ENCODE data around the gene GUCY2C. TPM values are rescaled to one million over a fixed set of nuclear protein-coding genes. Genes with fewer than 3 reads are reported as not detected.
A peak's percentile ranks its signal among the peaks of the same experiment; 100 is the strongest.

The GUCY2C gene
- total and polyA plus RNA-seq, 10 of the 15 experiments (the other 5 are each of a cell fraction or from before 2014, with no cell fraction given) = 0.08 to 0.60 (median 0.17) TPM

DNA sequence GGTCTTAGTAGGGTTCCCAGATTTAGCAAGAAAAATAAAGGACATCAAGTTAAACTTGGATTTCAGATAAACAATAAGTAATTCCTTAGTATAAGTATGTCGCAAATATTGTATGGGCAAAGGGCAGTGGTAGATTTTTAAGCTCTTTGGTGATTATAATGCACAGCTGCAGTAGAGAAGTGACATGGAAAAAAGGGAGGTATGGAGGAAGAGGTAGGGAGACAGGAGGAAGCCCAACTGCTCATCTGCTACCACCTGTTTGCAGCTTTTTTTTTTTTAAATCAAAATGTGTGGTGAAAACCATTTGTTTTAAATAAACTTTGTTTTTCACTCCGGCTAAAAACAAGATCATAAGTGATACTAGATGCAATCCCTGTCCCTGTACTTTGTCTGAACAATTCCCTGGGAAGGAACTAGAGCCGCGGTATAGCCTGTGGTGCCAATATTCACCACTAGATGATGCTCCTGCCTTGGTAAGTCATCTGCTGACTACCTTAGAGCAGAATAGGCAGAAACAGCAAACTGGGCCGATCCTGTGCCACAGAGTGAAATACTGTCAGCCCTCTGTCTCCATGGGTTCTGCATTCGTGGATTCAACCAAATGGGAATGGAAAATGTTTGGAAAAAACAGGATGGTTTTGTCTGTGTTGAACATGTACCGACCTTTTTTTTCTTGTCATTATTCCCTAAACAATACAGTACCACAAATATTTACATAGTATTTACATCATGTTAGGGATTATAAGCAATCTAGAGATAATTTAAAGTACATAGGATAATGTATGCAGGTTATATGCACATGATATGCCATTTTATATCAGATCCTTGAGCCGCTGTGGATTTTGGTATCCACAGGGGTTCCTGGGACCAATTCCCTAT, 66.3 kb downstream of the GUCY2C start:
- 22% methylated on average over 8 of the region's 8 CpGs for WGBS (ENCODE audit: insufficient coverage, insufficient replicate concordance, low lambda C conversion rate, missing lambda C conversion rate)
- Histone ChIP-seq H3K9me3 (replicated peaks; ENCODE audit: control insufficient read depth, insufficient read depth, low read length) (no peaks in the 10 kb centered on the region), H3K9ac (ENCODE audit: control insufficient read depth, insufficient read depth, low read length) (no peak overlapping the region), H3K4me1 (ENCODE audit: control insufficient read depth, insufficient read depth, low read length) (no peaks in the 10 kb centered on the region), H3K36me3 (ENCODE audit: control insufficient read depth in 2 of 2, insufficient read depth in 2 of 2, low read length in 1 of 2) (no peaks in the 10 kb centered on the region), H3K4me3 (no peak overlapping the region), H3K4me2 (ENCODE audit: control insufficient read depth, insufficient read depth) (no peak overlapping the region), H3K79me2 (ENCODE audit: control insufficient read depth, insufficient read depth, low read length) (no peaks in the 10 kb centered on the region), H4K20me1 (ENCODE audit: control insufficient read depth, insufficient read depth) (no peaks in the 10 kb centered on the region), H3K27ac (ENCODE audit: control insufficient read depth, insufficient read depth) (no peak overlapping the region), H3K27me3 (replicated peaks in 1 of 2; ENCODE audit: control insufficient read depth in 2 of 2, insufficient read depth in 2 of 2, low read length in 1 of 2) (no peaks in the 10 kb centered on the region), H2AFZ (ENCODE audit: control insufficient read depth, low read depth, low read length) (peak overlapping the region; percentile 39)
- ChIA-PET RAD21 (ENCODE audit: unreplicated experiment) (interaction anchor here (1.6 to 2.7 kb wide), 5 partner anchors 10 to 392 kb away, joined by 5 to 22 read pairs (median 8); partner anchors contain the start of gene ATF7IP), CTCF (interaction anchor here (0.6 to 5.9 kb wide), 31 partner anchors 10 to 463 kb away, joined by 3 to 52 read pairs (median 4); no protein-coding TSS in a partner anchor), SMC1A (ENCODE audit: uncharacterized antibody, unreplicated experiment) (interaction anchor here (0.7 to 6.1 kb wide), 12 partner anchors 10 to 391 kb away, joined by 3 to 54 read pairs (median 4); a partner anchor contains a TSS), POLR2A (interaction anchor here (0.6 kb wide), 1 partner anchor 1077 kb away, joined by 3 read pairs; no protein-coding TSS in a partner anchor)
- DNase-seq (ENCODE audit: low read depth, low spot score) (no peak), FAIRE-seq (peak; percentile 94), ATAC-seq (peak; percentile 100)
- BruUV-seq (replicated peaks) = no TSS peak
- in situ Hi-C loops (cut with MboI) (loop anchor here (10.0 kb wide), 2 partner anchors 85 to 355 kb away; no protein-coding TSS in a partner anchor), intact Hi-C loops (cut with micrococcal nuclease; ENCODE audit: unreplicated experiment) (loop anchor here (1.0 to 5.0 kb wide), 4 partner anchors 34 to 391 kb away; no protein-coding TSS in a partner anchor)
- TF ChIP-seq MEF2B (IDR thresholded peaks at IDR 0.05; ENCODE audit: partially characterized antibody, poor library complexity, severe bottlenecking) = no peak
- peak; percentile 61; the same call in 1 of the 2 replicates for TF ChIP-seq RUNX3 (IDR thresholded peaks at IDR 0.05; ENCODE audit: low read length)
- TF ChIP-seq NFXL1 (IDR thresholded peaks at IDR 0.05; ENCODE audit: borderline replicate concordance) = no peak
- TF ChIP-seq, protein P1, sequence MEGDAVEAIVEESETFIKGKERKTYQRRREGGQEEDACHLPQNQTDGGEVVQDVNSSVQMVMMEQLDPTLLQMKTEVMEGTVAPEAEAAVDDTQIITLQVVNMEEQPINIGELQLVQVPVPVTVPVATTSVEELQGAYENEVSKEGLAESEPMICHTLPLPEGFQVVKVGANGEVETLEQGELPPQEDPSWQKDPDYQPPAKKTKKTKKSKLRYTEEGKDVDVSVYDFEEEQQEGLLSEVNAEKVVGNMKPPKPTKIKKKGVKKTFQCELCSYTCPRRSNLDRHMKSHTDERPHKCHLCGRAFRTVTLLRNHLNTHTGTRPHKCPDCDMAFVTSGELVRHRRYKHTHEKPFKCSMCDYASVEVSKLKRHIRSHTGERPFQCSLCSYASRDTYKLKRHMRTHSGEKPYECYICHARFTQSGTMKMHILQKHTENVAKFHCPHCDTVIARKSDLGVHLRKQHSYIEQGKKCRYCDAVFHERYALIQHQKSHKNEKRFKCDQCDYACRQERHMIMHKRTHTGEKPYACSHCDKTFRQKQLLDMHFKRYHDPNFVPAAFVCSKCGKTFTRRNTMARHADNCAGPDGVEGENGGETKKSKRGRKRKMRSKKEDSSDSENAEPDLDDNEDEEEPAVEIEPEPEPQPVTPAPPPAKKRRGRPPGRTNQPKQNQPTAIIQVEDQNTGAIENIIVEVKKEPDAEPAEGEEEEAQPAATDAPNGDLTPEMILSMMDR (IDR thresholded peaks at IDR 0.05 in 2 of 3, conservative IDR thresholded peaks at IDR 0.05 in 1 of 3; ENCODE audit: control insufficient read depth in 2 of 3, extremely low read depth in 1 of 3, insufficient read depth in 1 of 3, low read depth in 3 of 3, low read length in 3 of 3) = peak; percentile 98 to 100 (median 99); a peak in 5 of 6 replicates
- no peak for TF ChIP-seq PAX5 (IDR thresholded peaks at IDR 0.05; ENCODE audit: borderline replicate concordance, low read depth, low read length)
- TF ChIP-seq RAD21 (IDR thresholded peaks at IDR 0.05; ENCODE audit: insufficient read depth, low read depth, low read length) = peak; percentile 100
- TF ChIP-seq SIN3A (IDR thresholded peaks at IDR 0.05; ENCODE audit: low read depth, low read length) = no peak
- TF ChIP-seq ZNF207 (IDR thresholded peaks at IDR 0.05; ENCODE audit: borderline replicate concordance) = peak; percentile 28; the same call in 1 of the 2 replicates
- TF ChIP-seq, protein P2, sequence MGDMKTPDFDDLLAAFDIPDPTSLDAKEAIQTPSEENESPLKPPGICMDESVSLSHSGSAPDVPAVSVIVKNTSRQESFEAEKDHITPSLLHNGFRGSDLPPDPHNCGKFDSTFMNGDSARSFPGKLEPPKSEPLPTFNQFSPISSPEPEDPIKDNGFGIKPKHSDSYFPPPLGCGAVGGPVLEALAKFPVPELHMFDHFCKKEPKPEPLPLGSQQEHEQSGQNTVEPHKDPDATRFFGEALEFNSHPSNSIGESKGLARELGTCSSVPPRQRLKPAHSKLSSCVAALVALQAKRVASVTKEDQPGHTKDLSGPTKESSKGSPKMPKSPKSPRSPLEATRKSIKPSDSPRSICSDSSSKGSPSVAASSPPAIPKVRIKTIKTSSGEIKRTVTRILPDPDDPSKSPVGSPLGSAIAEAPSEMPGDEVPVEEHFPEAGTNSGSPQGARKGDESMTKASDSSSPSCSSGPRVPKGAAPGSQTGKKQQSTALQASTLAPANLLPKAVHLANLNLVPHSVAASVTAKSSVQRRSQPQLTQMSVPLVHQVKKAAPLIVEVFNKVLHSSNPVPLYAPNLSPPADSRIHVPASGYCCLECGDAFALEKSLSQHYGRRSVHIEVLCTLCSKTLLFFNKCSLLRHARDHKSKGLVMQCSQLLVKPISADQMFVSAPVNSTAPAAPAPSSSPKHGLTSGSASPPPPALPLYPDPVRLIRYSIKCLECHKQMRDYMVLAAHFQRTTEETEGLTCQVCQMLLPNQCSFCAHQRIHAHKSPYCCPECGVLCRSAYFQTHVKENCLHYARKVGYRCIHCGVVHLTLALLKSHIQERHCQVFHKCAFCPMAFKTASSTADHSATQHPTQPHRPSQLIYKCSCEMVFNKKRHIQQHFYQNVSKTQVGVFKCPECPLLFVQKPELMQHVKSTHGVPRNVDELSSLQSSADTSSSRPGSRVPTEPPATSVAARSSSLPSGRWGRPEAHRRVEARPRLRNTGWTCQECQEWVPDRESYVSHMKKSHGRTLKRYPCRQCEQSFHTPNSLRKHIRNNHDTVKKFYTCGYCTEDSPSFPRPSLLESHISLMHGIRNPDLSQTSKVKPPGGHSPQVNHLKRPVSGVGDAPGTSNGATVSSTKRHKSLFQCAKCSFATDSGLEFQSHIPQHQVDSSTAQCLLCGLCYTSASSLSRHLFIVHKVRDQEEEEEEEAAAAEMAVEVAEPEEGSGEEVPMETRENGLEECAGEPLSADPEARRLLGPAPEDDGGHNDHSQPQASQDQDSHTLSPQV (IDR thresholded peaks at IDR 0.05) = 0 out of 2 replicates have a peak, but pooled peaks have one; percentile 57
- peak; percentile 64; the same call in 1 of the 2 replicates for TF ChIP-seq SMARCA5 (IDR thresholded peaks at IDR 0.05)
- TF ChIP-seq BCL11A (IDR thresholded peaks at IDR 0.05; ENCODE audit: low read depth, low read length) = no peak
- 0 out of 2 replicates have a peak, but pooled peaks have one; percentile 32 for TF ChIP-seq RB1 (IDR thresholded peaks at IDR 0.05; ENCODE audit: borderline replicate concordance)
- peak; percentile 62 for TF ChIP-seq YY1 (IDR thresholded peaks at IDR 0.05; ENCODE audit: low read depth, low read length)
- TF ChIP-seq EED (IDR thresholded peaks at IDR 0.05; ENCODE audit: low read depth) = 0 out of 2 replicates have a peak, but pooled peaks have one; percentile 36
- 0 out of 2 replicates have a peak, but pooled peaks have one; percentile 30 for TF ChIP-seq IRF4 (IDR thresholded peaks at IDR 0.05; ENCODE audit: low read depth, low read length)
- 0 out of 2 replicates have a peak, but pooled peaks have one; percentile 29 for TF ChIP-seq RFX5 (IDR thresholded peaks at IDR 0.05; ENCODE audit: low read depth, low read length)

Measured in GM12878 (cell line).